ENCODE data around the gene ARPIN.

The ARPIN gene

GRCh38 chr15:89936786-89937265, 24.1 kb upstream of the ARPIN start:
- H3K4me1 ChIP-seq (ENCODE audit: control insufficient read depth, insufficient read depth, low read length), result peaks cover 6% of the 10 kb centered on the region

GRCh38 chr15:89936051-89936785, 23.5 kb upstream of the ARPIN start:
- Histone ChIP-seq H3K36me3 (ENCODE audit: control insufficient read depth, insufficient read depth, low read length) (no peaks in the 10 kb centered on the region), H3K4me3 (ENCODE audit: low read length) (no peak overlapping the region), H3K4me1 (ENCODE audit: control insufficient read depth, insufficient read depth, low read length) (peaks cover 6% of the 10 kb centered on the region), H3K9ac (ENCODE audit: low read length) (no peak overlapping the region), H3K27me3 (ENCODE audit: control insufficient read depth, insufficient read depth, low read length) (no peaks in the 10 kb centered on the region), H3K9me3 (ENCODE audit: control insufficient read depth, low read length) (no peaks in the 10 kb centered on the region)

More at GRCh38 chr15:89936786-89937265, 24.1 kb upstream of the ARPIN start:
- no peak overlapping the region for H3K4me3 ChIP-seq (ENCODE audit: low read length)
- H3K9me3 ChIP-seq (ENCODE audit: control insufficient read depth, low read length), result no peaks in the 10 kb centered on the region
- no peak overlapping the region for H3K9ac ChIP-seq (ENCODE audit: low read length)
- no peaks in the 10 kb centered on the region for H3K27me3 ChIP-seq (ENCODE audit: control insufficient read depth, insufficient read depth, low read length)
- H3K36me3 ChIP-seq (ENCODE audit: control insufficient read depth, insufficient read depth, low read length), result no peaks in the 10 kb centered on the region

- Histone ChIP-seq H3K9me3 (ENCODE audit: control insufficient read depth, low read length) (no peaks in the 10 kb centered on the region), H3K4me3 (ENCODE audit: low read length) (no peak overlapping the region), H3K36me3 (ENCODE audit: control insufficient read depth, insufficient read depth, low read length) (no peaks in the 10 kb centered on the region), H3K9ac (ENCODE audit: low read length) (no peak overlapping the region), H3K27me3 (ENCODE audit: control insufficient read depth, insufficient read depth, low read length) (no peaks in the 10 kb centered on the region), H3K4me1 (ENCODE audit: control insufficient read depth, insufficient read depth, low read length) (peaks cover 6% of the 10 kb centered on the region)
These were observed 20.1 kb upstream of the ARPIN start for GRCh38 chr15:89932880-89933279.

- Histone ChIP-seq H3K27me3 (ENCODE audit: control insufficient read depth, insufficient read depth, low read length) (no peaks in the 10 kb centered on the region), H3K36me3 (ENCODE audit: control insufficient read depth, insufficient read depth, low read length) (no peaks in the 10 kb centered on the region), H3K9me3 (ENCODE audit: control insufficient read depth, low read length) (no peaks in the 10 kb centered on the region), H3K4me1 (ENCODE audit: control insufficient read depth, insufficient read depth, low read length) (no peaks in the 10 kb centered on the region), H3K9ac (ENCODE audit: low read length) (no peak overlapping the region), H3K4me3 (ENCODE audit: low read length) (no peak overlapping the region)
These were observed 15.7 kb upstream of the ARPIN start for GRCh38 chr15:89928421-89928820.

- Histone ChIP-seq H3K36me3 (ENCODE audit: control insufficient read depth, insufficient read depth, low read length) (no peaks in the 10 kb centered on the region), H3K9me3 (ENCODE audit: control insufficient read depth, low read length) (no peaks in the 10 kb centered on the region), H3K9ac (ENCODE audit: low read length) (no peak overlapping the region), H3K4me3 (ENCODE audit: low read length) (no peak overlapping the region), H3K4me1 (ENCODE audit: control insufficient read depth, insufficient read depth, low read length) (no peaks in the 10 kb centered on the region), H3K27me3 (ENCODE audit: control insufficient read depth, insufficient read depth, low read length) (no peaks in the 10 kb centered on the region)
These were observed 13.4 kb upstream of the ARPIN start for GRCh38 chr15:89926158-89926557.

GRCh38 chr15:89917442-89918101, 4.8 kb upstream of the ARPIN start:
- no peak overlapping the region for H3K4me3 ChIP-seq (ENCODE audit: low read length)
- no peaks in the 10 kb centered on the region for H3K36me3 ChIP-seq (ENCODE audit: control insufficient read depth, insufficient read depth, low read length)

GRCh38 chr15:89916660-89917059, 3.9 kb upstream of the ARPIN start:
- H3K4me3 ChIP-seq (ENCODE audit: low read length), result no peak overlapping the region
- peaks cover 11% of the 10 kb centered on the region for H3K4me1 ChIP-seq (ENCODE audit: control insufficient read depth, insufficient read depth, low read length)
- no peaks in the 10 kb centered on the region for H3K36me3 ChIP-seq (ENCODE audit: control insufficient read depth, insufficient read depth, low read length)
- no peak overlapping the region for H3K9ac ChIP-seq (ENCODE audit: low read length)
- no peaks in the 10 kb centered on the region for H3K27me3 ChIP-seq (ENCODE audit: control insufficient read depth, insufficient read depth, low read length)
- H3K9me3 ChIP-seq (ENCODE audit: control insufficient read depth, low read length), result no peaks in the 10 kb centered on the region

More at GRCh38 chr15:89917442-89918101, 4.8 kb upstream of the ARPIN start:
- no peak overlapping the region for H3K9ac ChIP-seq (ENCODE audit: low read length)
- H3K4me1 ChIP-seq (ENCODE audit: control insufficient read depth, insufficient read depth, low read length), result peaks cover 8% of the 10 kb centered on the region
- H3K9me3 ChIP-seq (ENCODE audit: control insufficient read depth, low read length), result no peaks in the 10 kb centered on the region
- H3K27me3 ChIP-seq (ENCODE audit: control insufficient read depth, insufficient read depth, low read length), result no peaks in the 10 kb centered on the region

- peaks cover 27% of the 10 kb centered on the region for H3K4me1 ChIP-seq (ENCODE audit: control insufficient read depth, insufficient read depth, low read length)
- H3K27me3 ChIP-seq (ENCODE audit: control insufficient read depth, insufficient read depth, low read length), result no peaks in the 10 kb centered on the region
- peak overlapping the region; percentile 67 for H3K9ac ChIP-seq (ENCODE audit: low read length)
- no peaks in the 10 kb centered on the region for H3K9me3 ChIP-seq (ENCODE audit: control insufficient read depth, low read length)
- H3K36me3 ChIP-seq (ENCODE audit: control insufficient read depth, insufficient read depth, low read length), result peaks cover 3% of the 10 kb centered on the region
- H3K4me3 ChIP-seq (ENCODE audit: low read length), result peak overlapping the region; percentile 58
These were observed 543 bp downstream of the ARPIN start for GRCh38 chr15:89912145-89912673.

- Histone ChIP-seq H3K4me3 (ENCODE audit: low read length) (no peak overlapping the region), H3K9me3 (ENCODE audit: control insufficient read depth, low read length) (no peaks in the 10 kb centered on the region), H3K9ac (ENCODE audit: low read length) (peak overlapping the region; percentile 12), H3K4me1 (ENCODE audit: control insufficient read depth, insufficient read depth, low read length) (peaks cover 27% of the 10 kb centered on the region), H3K36me3 (ENCODE audit: control insufficient read depth, insufficient read depth, low read length) (peaks cover 7% of the 10 kb centered on the region), H3K27me3 (ENCODE audit: control insufficient read depth, insufficient read depth, low read length) (no peaks in the 10 kb centered on the region)
These were observed 1.7 kb downstream of the ARPIN start for GRCh38 chr15:89910891-89911626.

- Histone ChIP-seq H3K4me3 (ENCODE audit: low read length) (no peak overlapping the region), H3K9me3 (ENCODE audit: control insufficient read depth, low read length) (no peaks in the 10 kb centered on the region), H3K4me1 (ENCODE audit: control insufficient read depth, insufficient read depth, low read length) (peaks cover 27% of the 10 kb centered on the region), H3K27me3 (ENCODE audit: control insufficient read depth, insufficient read depth, low read length) (no peaks in the 10 kb centered on the region), H3K36me3 (ENCODE audit: control insufficient read depth, insufficient read depth, low read length) (peaks cover 11% of the 10 kb centered on the region), H3K9ac (ENCODE audit: low read length) (no peak overlapping the region)
These were observed 3.1 kb downstream of the ARPIN start for GRCh38 chr15:89909611-89910010.

GRCh38 chr15:89908226-89908625, 4.5 kb downstream of the ARPIN start:
- H3K27me3 ChIP-seq (ENCODE audit: control insufficient read depth, insufficient read depth, low read length), result no peaks in the 10 kb centered on the region
- H3K36me3 ChIP-seq (ENCODE audit: control insufficient read depth, insufficient read depth, low read length), result peaks cover 19% of the 10 kb centered on the region
- no peak overlapping the region for H3K4me3 ChIP-seq (ENCODE audit: low read length)

GRCh38 chr15:89907289-89907688, 5.5 kb downstream of the ARPIN start:
- H3K9me3 ChIP-seq (ENCODE audit: control insufficient read depth, low read length), result no peaks in the 10 kb centered on the region
- H3K4me3 ChIP-seq (ENCODE audit: low read length), result no peak overlapping the region
- H3K9ac ChIP-seq (ENCODE audit: low read length), result no peak overlapping the region
- no peaks in the 10 kb centered on the region for H3K27me3 ChIP-seq (ENCODE audit: control insufficient read depth, insufficient read depth, low read length)
- H3K36me3 ChIP-seq (ENCODE audit: control insufficient read depth, insufficient read depth, low read length), result peaks cover 24% of the 10 kb centered on the region
- H3K4me1 ChIP-seq (ENCODE audit: control insufficient read depth, insufficient read depth, low read length), result peaks cover 19% of the 10 kb centered on the region

More at GRCh38 chr15:89908226-89908625, 4.5 kb downstream of the ARPIN start:
- Histone ChIP-seq H3K9me3 (ENCODE audit: control insufficient read depth, low read length) (no peaks in the 10 kb centered on the region), H3K9ac (ENCODE audit: low read length) (no peak overlapping the region), H3K4me1 (ENCODE audit: control insufficient read depth, insufficient read depth, low read length) (peaks cover 23% of the 10 kb centered on the region)
